ENCODE results near the gene IGF2BP3.

DNA sequence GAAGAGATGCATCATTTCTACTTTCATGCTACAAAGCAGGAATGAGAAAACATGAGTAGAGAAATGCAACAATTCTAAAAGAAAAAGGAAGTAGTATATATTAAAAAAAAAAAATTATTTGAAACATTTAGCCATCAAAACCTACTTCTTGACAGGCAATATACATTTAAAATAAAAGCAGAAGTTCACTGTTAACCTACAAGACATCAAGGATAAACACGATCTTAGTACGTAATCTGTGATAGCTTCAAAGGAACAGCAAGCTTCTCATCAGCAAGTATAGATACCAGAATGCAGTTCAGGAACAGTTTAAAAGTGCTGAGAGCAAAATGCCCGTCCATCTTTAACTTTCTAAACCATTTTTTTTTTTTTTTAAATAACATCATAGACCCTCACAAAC, 134.2 kb downstream of the IGF2BP3 start:
- TF ChIP-seq, protein P1, sequence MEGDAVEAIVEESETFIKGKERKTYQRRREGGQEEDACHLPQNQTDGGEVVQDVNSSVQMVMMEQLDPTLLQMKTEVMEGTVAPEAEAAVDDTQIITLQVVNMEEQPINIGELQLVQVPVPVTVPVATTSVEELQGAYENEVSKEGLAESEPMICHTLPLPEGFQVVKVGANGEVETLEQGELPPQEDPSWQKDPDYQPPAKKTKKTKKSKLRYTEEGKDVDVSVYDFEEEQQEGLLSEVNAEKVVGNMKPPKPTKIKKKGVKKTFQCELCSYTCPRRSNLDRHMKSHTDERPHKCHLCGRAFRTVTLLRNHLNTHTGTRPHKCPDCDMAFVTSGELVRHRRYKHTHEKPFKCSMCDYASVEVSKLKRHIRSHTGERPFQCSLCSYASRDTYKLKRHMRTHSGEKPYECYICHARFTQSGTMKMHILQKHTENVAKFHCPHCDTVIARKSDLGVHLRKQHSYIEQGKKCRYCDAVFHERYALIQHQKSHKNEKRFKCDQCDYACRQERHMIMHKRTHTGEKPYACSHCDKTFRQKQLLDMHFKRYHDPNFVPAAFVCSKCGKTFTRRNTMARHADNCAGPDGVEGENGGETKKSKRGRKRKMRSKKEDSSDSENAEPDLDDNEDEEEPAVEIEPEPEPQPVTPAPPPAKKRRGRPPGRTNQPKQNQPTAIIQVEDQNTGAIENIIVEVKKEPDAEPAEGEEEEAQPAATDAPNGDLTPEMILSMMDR (IDR thresholded peaks at IDR 0.05): no peak
- no peak for TF ChIP-seq POLR2A (IDR thresholded peaks at IDR 0.05)
